Glutamatergic neuron (in vitro differentiated cells): Measurements from ENCODE around the gene DYNC2I2. TPM values are rescaled to one million over a fixed set of nuclear protein-coding genes. Genes with fewer than 3 reads are reported as not detected.

ENCODE experiments used
- DNase-seq: peaks from one replicate; pipeline ENCODE4 v3.0.0; 2022
- H3K27ac Mint-ChIP-seq: one replicate; pipeline ENCODE4 v1.8.0; 2020; ENCODE audit warnings: mild to moderate bottlenecking, mixed read lengths, inconsistent platforms; ENCODE audit not compliant: unreplicated experiment
- H3K27me3 Mint-ChIP-seq: one replicate; pipeline ENCODE4 v1.8.0; 2020; ENCODE audit warnings: mild to moderate bottlenecking, moderate library complexity, mixed read lengths, inconsistent platforms; ENCODE audit not compliant: unreplicated experiment
- H3K36me3 Mint-ChIP-seq: one replicate; pipeline ENCODE4 v1.8.0; 2020; ENCODE audit warnings: mild to moderate bottlenecking, mixed read lengths, inconsistent platforms; ENCODE audit not compliant: unreplicated experiment
- H3K4me1 Mint-ChIP-seq: one replicate; pipeline ENCODE4 v1.8.0; 2020; ENCODE audit warnings: mild to moderate bottlenecking, low read depth, mixed read lengths, inconsistent platforms; ENCODE audit not compliant: unreplicated experiment
- H3K4me3 Mint-ChIP-seq: one replicate; pipeline ENCODE4 v1.8.0; 2020; ENCODE audit warnings: mild to moderate bottlenecking, mixed read lengths, inconsistent platforms; ENCODE audit not compliant: unreplicated experiment
- H3K9me3 Mint-ChIP-seq: one replicate; pipeline ENCODE4 v1.8.0; 2020; ENCODE audit warnings: mild to moderate bottlenecking, moderate library complexity, mixed read lengths, inconsistent platforms; ENCODE audit not compliant: unreplicated experiment
- total RNA-seq: library from RNA; stranded (reverse); fragmentation: NEBNext Ultra II Directional; extraction: Animal tissue kit (Norgen Biotek cat#: 25700); gene quantifications from one replicate; pipeline ENCODE4 v1.2.1, GENCODE V29; 2021; ENCODE audit not compliant: unreplicated experiment
- TF ChIP-seq, protein P1 (sequence below): fragments of 200-600 bp; sonication (generic); IDR thresholded peaks from one replicate; pipeline ENCODE4 v1.5.0; 2021; ENCODE audit not compliant: partially characterized antibody, unreplicated experiment

Gene DYNC2I2
- total RNA-seq, 1 donor from 2014 or later, result 15.0 TPM

DNA sequence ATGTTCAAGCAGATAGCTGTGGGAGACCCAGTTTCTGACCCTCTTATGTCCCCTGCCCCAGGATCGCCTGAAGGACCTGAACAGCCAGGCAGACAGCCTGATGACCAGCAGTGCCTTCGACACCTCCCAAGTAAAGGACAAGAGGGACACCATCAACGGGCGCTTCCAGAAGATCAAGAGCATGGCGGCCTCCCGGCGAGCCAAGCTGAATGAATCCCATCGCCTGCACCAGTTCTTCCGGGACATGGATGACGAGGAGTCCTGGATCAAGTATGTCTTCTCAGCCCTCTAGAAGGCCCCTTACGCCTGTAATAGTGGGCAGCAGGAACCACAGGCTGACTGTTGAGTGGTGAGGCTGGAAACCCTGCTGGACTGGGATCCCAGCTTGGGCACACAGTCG is 41.1 kb downstream of the DYNC2I2 start:
- no peaks in the 10 kb centered on the region for H3K36me3 Mint-ChIP-seq
- no peaks in the 10 kb centered on the region for H3K4me1 Mint-ChIP-seq
- H3K27me3 Mint-ChIP-seq, result peaks cover 4% of the 10 kb centered on the region
- H3K27ac Mint-ChIP-seq, result no peak overlapping the region
- DNase-seq, result no peak
- no peaks in the 10 kb centered on the region for H3K9me3 Mint-ChIP-seq
- H3K4me3 Mint-ChIP-seq, result no peak overlapping the region
- TF ChIP-seq, protein P1, sequence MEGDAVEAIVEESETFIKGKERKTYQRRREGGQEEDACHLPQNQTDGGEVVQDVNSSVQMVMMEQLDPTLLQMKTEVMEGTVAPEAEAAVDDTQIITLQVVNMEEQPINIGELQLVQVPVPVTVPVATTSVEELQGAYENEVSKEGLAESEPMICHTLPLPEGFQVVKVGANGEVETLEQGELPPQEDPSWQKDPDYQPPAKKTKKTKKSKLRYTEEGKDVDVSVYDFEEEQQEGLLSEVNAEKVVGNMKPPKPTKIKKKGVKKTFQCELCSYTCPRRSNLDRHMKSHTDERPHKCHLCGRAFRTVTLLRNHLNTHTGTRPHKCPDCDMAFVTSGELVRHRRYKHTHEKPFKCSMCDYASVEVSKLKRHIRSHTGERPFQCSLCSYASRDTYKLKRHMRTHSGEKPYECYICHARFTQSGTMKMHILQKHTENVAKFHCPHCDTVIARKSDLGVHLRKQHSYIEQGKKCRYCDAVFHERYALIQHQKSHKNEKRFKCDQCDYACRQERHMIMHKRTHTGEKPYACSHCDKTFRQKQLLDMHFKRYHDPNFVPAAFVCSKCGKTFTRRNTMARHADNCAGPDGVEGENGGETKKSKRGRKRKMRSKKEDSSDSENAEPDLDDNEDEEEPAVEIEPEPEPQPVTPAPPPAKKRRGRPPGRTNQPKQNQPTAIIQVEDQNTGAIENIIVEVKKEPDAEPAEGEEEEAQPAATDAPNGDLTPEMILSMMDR, result no peak

DNA sequence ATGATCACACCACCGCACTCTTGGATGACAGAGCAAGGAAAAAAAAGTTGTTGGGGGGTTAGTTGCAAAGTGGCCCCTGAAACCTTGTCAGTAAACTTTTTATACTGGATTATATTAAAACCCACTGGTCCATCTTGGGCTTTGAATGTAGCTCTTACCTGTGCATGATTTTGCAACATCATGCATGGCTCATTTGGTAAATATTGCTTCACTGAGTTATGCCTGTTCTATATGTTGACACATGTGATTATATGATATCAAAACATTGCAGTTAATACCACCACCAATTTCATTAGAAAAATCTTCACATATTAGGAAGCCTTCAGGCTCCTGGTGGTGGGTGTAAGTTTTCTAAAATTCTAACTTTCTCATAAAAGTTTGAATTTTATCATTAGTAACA is 41.9 kb downstream of the DYNC2I2 start:
- Mint-ChIP-seq H3K9me3 (no peaks in the 10 kb centered on the region), H3K27me3 (peaks cover 4% of the 10 kb centered on the region), H3K27ac (no peak overlapping the region), H3K36me3 (no peaks in the 10 kb centered on the region), H3K4me1 (no peaks in the 10 kb centered on the region), H3K4me3 (no peak overlapping the region)
- DNase-seq, result no peak
- TF ChIP-seq, protein P1, result no peak

DNA sequence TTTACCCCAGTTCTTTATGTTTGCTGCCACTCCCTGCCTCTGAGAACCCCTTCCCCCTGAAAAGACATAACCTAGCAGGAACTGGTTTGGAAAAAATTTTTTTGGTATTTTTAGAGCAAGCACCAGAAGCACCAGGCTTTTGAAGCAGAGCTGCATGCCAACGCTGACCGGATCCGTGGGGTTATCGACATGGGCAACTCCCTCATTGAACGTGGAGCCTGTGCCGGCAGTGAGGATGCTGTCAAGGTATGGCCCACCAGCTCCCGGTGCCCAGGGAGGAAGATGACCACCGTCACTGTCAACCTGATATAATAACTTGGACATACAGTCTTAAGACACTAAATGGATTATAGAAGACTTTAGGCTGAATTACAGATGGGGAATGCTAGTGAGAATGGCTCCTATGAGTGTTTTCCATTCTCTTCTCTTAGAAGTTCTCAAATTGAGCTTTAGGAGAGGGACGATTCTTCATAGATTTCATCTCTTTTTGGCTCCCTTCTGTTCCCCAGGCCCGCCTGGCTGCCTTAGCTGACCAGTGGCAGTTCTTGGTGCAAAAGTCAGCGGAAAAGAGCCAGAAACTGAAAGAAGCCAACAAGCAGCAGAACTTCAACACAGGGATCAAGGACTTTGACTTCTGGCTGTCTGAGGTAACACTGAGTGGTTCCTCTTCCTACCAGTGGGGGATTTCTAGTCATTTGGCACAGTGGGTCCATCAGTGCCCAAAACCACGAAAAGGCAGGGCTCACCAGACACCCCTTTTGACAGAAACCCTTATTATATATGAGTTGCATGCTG is 44.9 kb downstream of the DYNC2I2 start:
- TF ChIP-seq, protein P1, result no peak

DNA sequence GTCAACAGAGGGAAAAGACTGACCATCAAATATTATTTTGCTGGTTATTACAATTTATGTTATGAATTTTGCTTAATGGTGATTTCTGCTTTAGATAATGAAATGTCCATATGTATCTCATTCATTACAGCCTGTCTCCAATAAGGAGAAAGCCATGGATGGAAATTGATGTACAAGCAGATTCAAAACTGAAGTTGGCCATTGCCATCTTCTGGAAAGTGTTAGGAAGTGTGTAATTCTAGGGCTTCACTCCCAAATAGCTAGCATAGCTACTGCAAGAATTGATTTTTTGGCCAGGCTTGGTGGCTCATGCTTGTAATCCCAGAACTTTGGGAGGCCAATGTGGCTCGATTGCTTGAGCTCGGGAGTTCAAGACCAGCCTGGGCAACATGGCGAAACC is 45.8 kb downstream of the DYNC2I2 start:
- TF ChIP-seq, protein P1, result no peak
- H3K27ac Mint-ChIP-seq, result no peak overlapping the region

More for the DNA sequence above, 44.9 kb downstream of the DYNC2I2 start:
- Mint-ChIP-seq H3K36me3 (no peaks in the 10 kb centered on the region), H3K27ac (no peak overlapping the region), H3K27me3 (peaks cover 2% of the 10 kb centered on the region), H3K4me1 (no peaks in the 10 kb centered on the region), H3K4me3 (no peak overlapping the region), H3K9me3 (no peaks in the 10 kb centered on the region)
- no peak for DNase-seq

DNA sequence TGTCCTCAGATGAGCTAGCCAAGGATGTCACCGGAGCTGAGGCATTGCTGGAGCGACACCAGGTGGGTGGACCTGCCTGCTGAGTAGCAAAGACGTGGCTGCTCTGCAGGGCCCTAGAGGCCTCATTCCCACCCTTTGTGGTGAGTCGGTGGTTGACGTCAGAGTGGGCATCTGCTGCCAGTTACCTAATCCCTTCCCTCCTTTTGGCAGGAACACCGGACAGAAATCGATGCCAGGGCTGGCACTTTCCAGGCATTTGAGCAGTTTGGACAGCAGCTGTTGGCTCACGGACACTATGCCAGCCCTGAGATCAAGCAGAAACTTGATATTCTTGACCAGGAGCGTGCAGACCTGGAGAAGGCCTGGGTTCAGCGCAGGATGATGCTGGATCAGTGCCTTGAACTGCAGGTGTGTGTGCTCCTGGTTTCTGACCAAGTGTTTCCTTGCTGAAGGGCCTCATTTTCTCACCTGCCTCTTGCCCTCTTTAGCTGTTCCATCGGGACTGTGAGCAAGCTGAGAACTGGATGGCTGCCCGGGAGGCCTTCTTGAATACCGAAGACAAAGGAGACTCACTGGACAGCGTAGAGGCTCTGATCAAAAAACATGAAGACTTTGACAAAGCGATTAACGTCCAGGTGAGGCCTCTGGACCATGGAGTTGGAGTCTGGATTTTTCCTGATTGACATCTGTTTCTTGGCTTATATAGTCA is 48.9 kb downstream of the DYNC2I2 start:
- Mint-ChIP-seq H3K4me1 (no peaks in the 10 kb centered on the region), H3K27me3 (no peaks in the 10 kb centered on the region), H3K4me3 (no peak overlapping the region), H3K36me3 (no peaks in the 10 kb centered on the region), H3K9me3 (no peaks in the 10 kb centered on the region), H3K27ac (no peak overlapping the region)
- no peak for DNase-seq
- TF ChIP-seq, protein P1, result no peak

More for the DNA sequence above, 45.8 kb downstream of the DYNC2I2 start:
- no peaks in the 10 kb centered on the region for H3K36me3 Mint-ChIP-seq
- H3K9me3 Mint-ChIP-seq, result no peaks in the 10 kb centered on the region
- no peak overlapping the region for H3K4me3 Mint-ChIP-seq
- DNase-seq, result no peak
- H3K4me1 Mint-ChIP-seq, result no peaks in the 10 kb centered on the region
- peaks cover 2% of the 10 kb centered on the region for H3K27me3 Mint-ChIP-seq
